Measurements from ENCODE around the gene DAP3. TPM values are rescaled to one million over a fixed set of nuclear protein-coding genes. Genes with fewer than 3 reads are reported as not detected.
"Not testable (repeated sequence)": the region's sequence is repeated elsewhere in the genome, so short reads cannot be mapped to it uniquely, and the experiment has no call there.

The DAP3 gene
- total and polyA plus RNA-seq, 4 donors: 50.0 to 101 (median 92.3) TPM

GRCh38 chr1:155651861-155652661 lies 36.8 kb upstream of the DAP3 start:
- Histone ChIP-seq H3K4me3 (no peak overlapping the region), H3K27me3 (ENCODE audit: control insufficient read depth in 3 of 3, insufficient read depth in 3 of 3, low read length in 2 of 3) (no peaks in the 10 kb centered on the region), H3K9ac (ENCODE audit: insufficient read depth in 1 of 2, low read length in 2 of 2) (no peak overlapping the region), H3K4me1 (ENCODE audit: control insufficient read depth in 5 of 5, insufficient read depth in 5 of 5, low read length in 5 of 5) (peaks cover 0 to 6% (median 4%) of the 10 kb centered on the region in 5 donors), H3K27ac (ENCODE audit: low read depth in 1 of 2, low read length in 1 of 2) (peak overlapping the region in 1 of 2 donors; percentile 56), H3K9me3 (ENCODE audit: control insufficient read depth in 4 of 4, insufficient read depth in 3 of 4, low read length in 3 of 4) (no peaks in the 10 kb centered on the region), H3K36me3 (ENCODE audit: control insufficient read depth in 4 of 4, insufficient read depth in 4 of 4, low read length in 4 of 4) (no peaks in the 10 kb centered on the region)
- WGBS, 2 donors: 68 to 72% methylated on average over 3 of the region's 3 CpGs
- no peak for DNase-seq
- TF ChIP-seq CTCF (IDR thresholded peaks at IDR 0.05; ENCODE audit: control extremely low read depth, extremely low read depth): no peak
- ATAC-seq (ENCODE audit: insufficient read depth, low FRiP score): no peak

GRCh38 chr1:155652951-155653350 lies 35.9 kb upstream of the DAP3 start:
- 87 to 94% methylated on average over 3 of the region's 3 CpGs for WGBS, 2 donors
- H3K27ac ChIP-seq (ENCODE audit: low read depth in 1 of 2, low read length in 1 of 2): no peak overlapping the region
- TF ChIP-seq CTCF (IDR thresholded peaks at IDR 0.05; ENCODE audit: control extremely low read depth, extremely low read depth): no peak
- H3K36me3 ChIP-seq (ENCODE audit: control insufficient read depth in 4 of 4, insufficient read depth in 4 of 4, low read length in 4 of 4): no peaks in the 10 kb centered on the region
- no peaks in the 10 kb centered on the region for H3K9me3 ChIP-seq (ENCODE audit: control insufficient read depth in 4 of 4, insufficient read depth in 3 of 4, low read length in 3 of 4)
- ATAC-seq (ENCODE audit: insufficient read depth, low FRiP score): no peak
- DNase-seq: no peak
- H3K9ac ChIP-seq (ENCODE audit: insufficient read depth in 1 of 2, low read length in 2 of 2): no peak overlapping the region
- H3K27me3 ChIP-seq (ENCODE audit: control insufficient read depth in 3 of 3, insufficient read depth in 3 of 3, low read length in 2 of 3): no peaks in the 10 kb centered on the region
- peaks cover 0 to 6% (median 4%) of the 10 kb centered on the region in 5 donors for H3K4me1 ChIP-seq (ENCODE audit: control insufficient read depth in 5 of 5, insufficient read depth in 5 of 5, low read length in 5 of 5)
- H3K4me3 ChIP-seq: no peak overlapping the region

DNA sequence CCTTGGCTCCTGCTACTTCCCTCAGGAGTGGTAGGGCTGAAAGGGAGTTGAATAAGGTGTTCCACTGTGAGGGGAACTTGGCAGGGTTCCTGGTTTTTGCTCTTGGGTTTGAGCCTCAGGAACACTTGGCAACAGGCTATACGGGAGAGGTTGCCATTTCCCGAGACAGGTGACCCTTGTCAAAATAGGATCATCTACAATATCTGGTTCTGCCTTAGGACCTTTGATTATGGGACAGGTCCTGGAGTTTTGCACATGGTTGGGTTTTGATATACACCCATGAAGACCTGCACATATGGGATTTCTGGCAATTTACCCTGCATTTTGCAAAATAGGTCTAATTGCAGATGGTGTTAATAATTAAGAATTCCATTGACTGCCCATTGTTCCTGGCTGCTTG lies 31.4 kb upstream of the DAP3 start:
- 70 to 71% methylated on average over 2 of the region's 2 CpGs for WGBS, 2 donors
- DNase-seq (peak in 1 of 3 donors; percentile 44), ATAC-seq (ENCODE audit: insufficient read depth, low FRiP score) (no peak)
- Histone ChIP-seq H3K36me3 (ENCODE audit: control insufficient read depth in 4 of 4, insufficient read depth in 4 of 4, low read length in 4 of 4) (peaks cover 8 to 25% (median 22%) of the 10 kb centered on the region in 4 donors), H3K9me3 (ENCODE audit: control insufficient read depth in 4 of 4, insufficient read depth in 3 of 4, low read length in 3 of 4) (no peaks in the 10 kb centered on the region), H3K4me3 (no peak overlapping the region), H3K9ac (ENCODE audit: insufficient read depth in 1 of 2, low read length in 2 of 2) (no peak overlapping the region), H3K27ac (ENCODE audit: low read depth in 1 of 2, low read length in 1 of 2) (no peak overlapping the region), H3K4me1 (ENCODE audit: control insufficient read depth in 5 of 5, insufficient read depth in 5 of 5, low read length in 5 of 5) (no peaks in the 10 kb centered on the region), H3K27me3 (ENCODE audit: control insufficient read depth in 3 of 3, insufficient read depth in 3 of 3, low read length in 2 of 3) (no peaks in the 10 kb centered on the region)
- TF ChIP-seq CTCF (IDR thresholded peaks at IDR 0.05; ENCODE audit: control extremely low read depth, extremely low read depth): no peak

GRCh38 chr1:155661239-155661638 lies 27.7 kb upstream of the DAP3 start:
- H3K4me1 ChIP-seq (ENCODE audit: control insufficient read depth in 5 of 5, insufficient read depth in 5 of 5, low read length in 5 of 5); H3K27ac ChIP-seq (ENCODE audit: low read depth in 1 of 2, low read length in 1 of 2); H3K9me3 ChIP-seq (ENCODE audit: control insufficient read depth in 4 of 4, insufficient read depth in 3 of 4, low read length in 3 of 4); H3K9ac ChIP-seq (ENCODE audit: insufficient read depth in 1 of 2, low read length in 2 of 2); H3K27me3 ChIP-seq (ENCODE audit: control insufficient read depth in 3 of 3, insufficient read depth in 3 of 3, low read length in 2 of 3); H3K4me3 ChIP-seq; DNase-seq; ATAC-seq (ENCODE audit: insufficient read depth, low FRiP score): not testable (repeated sequence)
- 93 to 94% methylated on average over 3 of the region's 4 CpGs for WGBS, 2 donors
- peaks cover 19 to 39% (median 29%) of the 10 kb centered on the region in 4 donors for H3K36me3 ChIP-seq (ENCODE audit: control insufficient read depth in 4 of 4, insufficient read depth in 4 of 4, low read length in 4 of 4)
